ENCODE results near the gene WDR33. TPM values are rescaled to one million over a fixed set of nuclear protein-coding genes. Genes with fewer than 3 reads are reported as not detected.
A peak's percentile ranks its signal among the peaks of the same experiment; 100 is the strongest.

WDR33 gene
- total RNA-seq, 1 donor from 2014 or later = 52.1 TPM

DNA sequence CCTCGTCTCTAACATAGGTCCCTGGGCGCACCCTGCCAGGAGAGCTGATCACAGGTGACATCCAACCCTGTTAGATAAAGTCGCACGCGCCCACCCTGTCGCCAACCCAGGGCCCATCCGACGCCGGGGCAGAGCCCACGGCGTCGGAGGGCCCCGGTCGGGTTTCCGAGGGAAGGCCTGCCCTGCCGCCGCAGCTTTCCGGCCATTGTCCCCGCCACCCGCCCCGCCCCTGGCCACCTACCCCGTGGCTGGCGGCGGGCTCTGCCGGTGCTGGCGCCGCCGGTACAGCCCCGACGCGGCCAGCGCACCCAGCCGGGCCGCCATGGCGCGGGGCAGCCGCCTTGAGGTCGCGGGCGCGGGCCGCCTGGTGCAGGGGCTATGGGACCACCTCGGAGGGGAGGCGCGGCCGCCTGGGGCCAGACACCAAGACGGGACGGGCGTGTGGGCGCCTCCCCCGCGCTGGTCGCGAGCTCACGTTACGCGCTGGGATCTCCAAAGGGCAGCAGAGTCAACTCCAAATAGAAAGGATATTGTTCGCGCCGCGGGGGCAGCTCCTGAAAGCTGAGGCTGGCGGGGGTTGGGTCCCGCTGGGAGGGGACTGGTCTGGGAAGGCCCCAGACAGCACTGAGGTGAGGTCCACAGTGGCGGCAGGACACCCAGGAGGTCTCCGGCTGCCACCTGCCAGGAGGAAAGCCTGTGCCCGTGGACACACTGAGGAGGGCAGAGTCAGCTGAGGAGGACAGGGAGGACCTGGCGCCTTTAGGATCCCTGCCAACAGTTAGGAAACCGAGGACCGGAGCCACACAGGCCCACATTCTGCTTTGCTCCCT is 146.7 kb downstream of the WDR33 start:
- no peaks in the 10 kb centered on the region for H3K27me3 Mint-ChIP-seq (ENCODE audit: unreplicated experiment)
- H3K36me3 Mint-ChIP-seq (ENCODE audit: low read depth, unreplicated experiment) = no peaks in the 10 kb centered on the region
- no peak overlapping the region for H3K27ac Mint-ChIP-seq (ENCODE audit: unreplicated experiment)
- H3K4me1 Mint-ChIP-seq (ENCODE audit: unreplicated experiment) = peaks cover 4% of the 10 kb centered on the region
- no peaks in the 10 kb centered on the region for H3K9me3 Mint-ChIP-seq (ENCODE audit: unreplicated experiment)
- no peak for TF ChIP-seq CTCF (IDR thresholded peaks at IDR 0.05; ENCODE audit: unreplicated experiment)
- H3K4me3 Mint-ChIP-seq (ENCODE audit: unreplicated experiment) = no peak overlapping the region
- peak; percentile 60 for DNase-seq (ENCODE audit: low spot score)

GRCh38 chr2:127663566-127664064 is 147.4 kb downstream of the WDR33 start:
- TF ChIP-seq CTCF (IDR thresholded peaks at IDR 0.05; ENCODE audit: unreplicated experiment) = no peak
- no peaks in the 10 kb centered on the region for H3K36me3 Mint-ChIP-seq (ENCODE audit: low read depth, unreplicated experiment)
- no peaks in the 10 kb centered on the region for H3K27me3 Mint-ChIP-seq (ENCODE audit: unreplicated experiment)
- peaks cover 4% of the 10 kb centered on the region for H3K4me1 Mint-ChIP-seq (ENCODE audit: unreplicated experiment)
- no peaks in the 10 kb centered on the region for H3K9me3 Mint-ChIP-seq (ENCODE audit: unreplicated experiment)
- H3K27ac Mint-ChIP-seq (ENCODE audit: unreplicated experiment) = no peak overlapping the region
- no peak overlapping the region for H3K4me3 Mint-ChIP-seq (ENCODE audit: unreplicated experiment)
- no peak for DNase-seq (ENCODE audit: low spot score)

DNA sequence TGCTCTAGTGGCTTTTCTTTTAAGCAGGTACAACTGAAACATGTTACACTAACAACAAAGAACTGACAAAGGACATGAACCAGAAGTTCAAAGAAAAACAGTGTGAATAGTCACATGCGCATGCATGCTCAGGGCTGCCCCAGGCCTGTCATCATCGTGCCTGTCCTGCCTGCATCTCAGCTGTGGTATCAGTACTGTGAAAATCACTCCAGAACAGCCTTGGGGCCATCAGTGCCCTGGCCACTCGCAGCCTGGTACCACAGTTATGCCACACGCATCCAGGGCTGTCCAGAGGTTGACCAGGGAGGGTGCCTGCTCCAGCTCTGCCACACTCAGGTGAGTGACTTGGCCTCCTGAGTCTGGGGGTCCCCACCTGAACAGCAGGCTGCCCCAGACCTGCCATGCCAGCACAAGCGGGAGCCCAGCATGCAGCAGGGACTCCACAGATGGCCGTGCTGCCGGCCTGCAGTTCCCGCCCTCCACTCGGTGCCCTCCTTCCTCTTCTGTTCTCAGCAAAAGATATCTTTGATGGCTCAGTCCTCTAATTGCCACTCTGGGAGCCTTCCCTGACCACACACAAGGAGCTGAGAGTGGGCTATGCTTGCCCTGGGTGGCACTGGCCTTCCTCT is 147.9 kb downstream of the WDR33 start:
- no peak for TF ChIP-seq CTCF (IDR thresholded peaks at IDR 0.05; ENCODE audit: unreplicated experiment)
- DNase-seq (ENCODE audit: low spot score) = no peak

GRCh38 chr2:127661949-127662510 is 148.9 kb downstream of the WDR33 start:
- Mint-ChIP-seq H3K36me3 (ENCODE audit: low read depth, unreplicated experiment) (no peaks in the 10 kb centered on the region), H3K27me3 (ENCODE audit: unreplicated experiment) (peaks cover 2% of the 10 kb centered on the region), H3K27ac (ENCODE audit: unreplicated experiment) (no peak overlapping the region), H3K4me1 (ENCODE audit: unreplicated experiment) (peaks cover 4% of the 10 kb centered on the region), H3K9me3 (ENCODE audit: unreplicated experiment) (no peaks in the 10 kb centered on the region), H3K4me3 (ENCODE audit: unreplicated experiment) (no peak overlapping the region)
- no peak for TF ChIP-seq CTCF (IDR thresholded peaks at IDR 0.05; ENCODE audit: unreplicated experiment)
- DNase-seq (ENCODE audit: low spot score) = no peak

More for the DNA sequence above, 147.9 kb downstream of the WDR33 start:
- Mint-ChIP-seq H3K36me3 (ENCODE audit: low read depth, unreplicated experiment) (no peaks in the 10 kb centered on the region), H3K27me3 (ENCODE audit: unreplicated experiment) (no peaks in the 10 kb centered on the region), H3K4me1 (ENCODE audit: unreplicated experiment) (peaks cover 4% of the 10 kb centered on the region), H3K9me3 (ENCODE audit: unreplicated experiment) (no peaks in the 10 kb centered on the region), H3K4me3 (ENCODE audit: unreplicated experiment) (no peak overlapping the region), H3K27ac (ENCODE audit: unreplicated experiment) (no peak overlapping the region)
